Measurements from ENCODE around the gene MOB2. TPM values are rescaled to one million over a fixed set of nuclear protein-coding genes. Genes with fewer than 3 reads are reported as not detected.

MOB2 gene
- total and polyA plus RNA-seq, 2 of the 13 experiments (the other 11 are each of a cell fraction or from before 2014, with no cell fraction given), result 21.8 to 27.7 TPM

- TF ChIP-seq MNT (IDR thresholded peaks at IDR 0.05) (peak; percentile 63), MAFG (CRISPR knock-in tag; IDR thresholded peaks at IDR 0.05) (no peak)
- no peaks in the 10 kb centered on the region for H3K79me2 ChIP-seq (ENCODE audit: insufficient read depth, low read length)
- no peak overlapping the region for H3K4me3 ChIP-seq (replicated peaks in 1 of 3; ENCODE audit: insufficient read depth in 1 of 3, low read depth in 2 of 3, low read length in 3 of 3)
- H3K4me1 ChIP-seq (ENCODE audit: insufficient read depth, low read length), result no peaks in the 10 kb centered on the region
- H4K20me1 ChIP-seq (ENCODE audit: insufficient read depth, low read length), result peaks cover 44% of the 10 kb centered on the region
- no peaks in the 10 kb centered on the region for H3K27me3 ChIP-seq (ENCODE audit: control insufficient read depth in 1 of 2, insufficient read depth in 2 of 2, low read length in 2 of 2)
- CTCF ChIA-PET (ENCODE audit: low intra/inter-chr PET ratio, low total read pairs), result no interaction called here
- no TSS peak for BruUV-seq (replicated peaks)
- in situ Hi-C loops (cut with HindIII; ENCODE audit: extremely low pct_ligation_motif_present, low pct_unique_long_range_greater_than_20kb) (no loop called here), intact Hi-C loops (cut with micrococcal nuclease; ENCODE audit: unreplicated experiment) (no loop called here)
- H3K9me3 ChIP-seq (ENCODE audit: low read length), result no peaks in the 10 kb centered on the region
- POLR2A ChIA-PET, result no interaction called here
- DNase-seq (ENCODE audit: low spot score), result no peak
- no peak overlapping the region for H3K4me2 ChIP-seq (ENCODE audit: low read depth, low read length)
- WGBS (ENCODE audit: low lambda C conversion rate), result 82% methylated on average over 12 of the region's 12 CpGs
- no peak for FAIRE-seq
- H2AFZ ChIP-seq (ENCODE audit: low read length), result no peak overlapping the region
- no peak for ATAC-seq
- no peak overlapping the region for H3K27ac ChIP-seq (ENCODE audit: extremely low read length, insufficient read depth, low read length)
- H3K9ac ChIP-seq (ENCODE audit: insufficient read depth, low read depth, low read length), result no peak overlapping the region
- no peaks in the 10 kb centered on the region for H3K36me3 ChIP-seq (replicated peaks in 1 of 2; ENCODE audit: control insufficient read depth in 1 of 2, insufficient read depth in 2 of 2, low read length in 2 of 2)
These were observed 25.4 kb upstream of the MOB2 start for GRCh38 chr11:1511937-1512496.

- no peaks in the 10 kb centered on the region for H3K4me1 ChIP-seq (ENCODE audit: insufficient read depth, low read length)
- H2AFZ ChIP-seq (ENCODE audit: low read length), result no peak overlapping the region
- in situ Hi-C loops (cut with HindIII; ENCODE audit: extremely low pct_ligation_motif_present, low pct_unique_long_range_greater_than_20kb), result no loop called here
- intact Hi-C loops (cut with micrococcal nuclease; ENCODE audit: unreplicated experiment), result no loop called here
- no peak for ATAC-seq
- CTCF ChIA-PET (ENCODE audit: low intra/inter-chr PET ratio, low total read pairs), result no interaction called here
- POLR2A ChIA-PET, result no interaction called here
- H3K27me3 ChIP-seq (ENCODE audit: control insufficient read depth in 1 of 2, insufficient read depth in 2 of 2, low read length in 2 of 2), result no peaks in the 10 kb centered on the region
- H3K27ac ChIP-seq (ENCODE audit: extremely low read length, insufficient read depth, low read length), result no peak overlapping the region
- DNase-seq (ENCODE audit: low spot score), result no peak
- H3K9ac ChIP-seq (ENCODE audit: insufficient read depth, low read depth, low read length), result no peak overlapping the region
- no peak overlapping the region for H3K4me2 ChIP-seq (ENCODE audit: low read depth, low read length)
- 75% methylated on average over 6 of the region's 11 CpGs for WGBS (ENCODE audit: low lambda C conversion rate)
- no peaks in the 10 kb centered on the region for H3K36me3 ChIP-seq (replicated peaks in 1 of 2; ENCODE audit: control insufficient read depth in 1 of 2, insufficient read depth in 2 of 2, low read length in 2 of 2)
- H3K4me3 ChIP-seq (replicated peaks in 1 of 3; ENCODE audit: insufficient read depth in 1 of 3, low read depth in 2 of 3, low read length in 3 of 3), result no peak overlapping the region
- no peak for FAIRE-seq
- H3K9me3 ChIP-seq (ENCODE audit: low read length), result no peaks in the 10 kb centered on the region
- peaks cover 33% of the 10 kb centered on the region; the same call in 1 of the 2 replicates for H4K20me1 ChIP-seq (ENCODE audit: insufficient read depth, low read length)
- no TSS peak for BruUV-seq (replicated peaks)
- no peaks in the 10 kb centered on the region for H3K79me2 ChIP-seq (ENCODE audit: insufficient read depth, low read length)
- TF ChIP-seq HIVEP1 (CRISPR knock-in tag; IDR thresholded peaks at IDR 0.05), result no peak
- TF ChIP-seq E2F2 (CRISPR knock-in tag; IDR thresholded peaks at IDR 0.05; ENCODE audit: borderline replicate concordance), result no peak
- no peak for TF ChIP-seq ZNF326 (CRISPR knock-in tag; IDR thresholded peaks at IDR 0.05; ENCODE audit: borderline replicate concordance)
- no peak for TF ChIP-seq HOXA5 (CRISPR knock-in tag; IDR thresholded peaks at IDR 0.05)
- no peak for TF ChIP-seq U2AF1 (optimal IDR thresholded peaks at IDR 0.05; ENCODE audit: low read depth, low read length)
- TF ChIP-seq TARDBP (CRISPR knock-in tag; IDR thresholded peaks at IDR 0.05), result no peak
- TF ChIP-seq MIER2 (CRISPR knock-in tag; IDR thresholded peaks at IDR 0.05), result no peak
- no peak for TF ChIP-seq ZZZ3 (CRISPR knock-in tag; IDR thresholded peaks at IDR 0.05; ENCODE audit: borderline replicate concordance)
- no peak for TF ChIP-seq TAF1 (CRISPR knock-in tag; IDR thresholded peaks at IDR 0.05)
These were observed 24.3 kb upstream of the MOB2 start for GRCh38 chr11:1510928-1511327.
